Cerebellar cortex (tissue), 1 donor: Measurements from ENCODE around the gene KLF9.
A peak's percentile ranks its signal among the peaks of the same experiment; 100 is the strongest.

ENCODE experiments used
- DNase-seq: peaks from one replicate; pipeline ENCODE4 v3.0.0-alpha.2; 2015; ENCODE audit warnings: low spot score

Gene KLF9

DNA sequence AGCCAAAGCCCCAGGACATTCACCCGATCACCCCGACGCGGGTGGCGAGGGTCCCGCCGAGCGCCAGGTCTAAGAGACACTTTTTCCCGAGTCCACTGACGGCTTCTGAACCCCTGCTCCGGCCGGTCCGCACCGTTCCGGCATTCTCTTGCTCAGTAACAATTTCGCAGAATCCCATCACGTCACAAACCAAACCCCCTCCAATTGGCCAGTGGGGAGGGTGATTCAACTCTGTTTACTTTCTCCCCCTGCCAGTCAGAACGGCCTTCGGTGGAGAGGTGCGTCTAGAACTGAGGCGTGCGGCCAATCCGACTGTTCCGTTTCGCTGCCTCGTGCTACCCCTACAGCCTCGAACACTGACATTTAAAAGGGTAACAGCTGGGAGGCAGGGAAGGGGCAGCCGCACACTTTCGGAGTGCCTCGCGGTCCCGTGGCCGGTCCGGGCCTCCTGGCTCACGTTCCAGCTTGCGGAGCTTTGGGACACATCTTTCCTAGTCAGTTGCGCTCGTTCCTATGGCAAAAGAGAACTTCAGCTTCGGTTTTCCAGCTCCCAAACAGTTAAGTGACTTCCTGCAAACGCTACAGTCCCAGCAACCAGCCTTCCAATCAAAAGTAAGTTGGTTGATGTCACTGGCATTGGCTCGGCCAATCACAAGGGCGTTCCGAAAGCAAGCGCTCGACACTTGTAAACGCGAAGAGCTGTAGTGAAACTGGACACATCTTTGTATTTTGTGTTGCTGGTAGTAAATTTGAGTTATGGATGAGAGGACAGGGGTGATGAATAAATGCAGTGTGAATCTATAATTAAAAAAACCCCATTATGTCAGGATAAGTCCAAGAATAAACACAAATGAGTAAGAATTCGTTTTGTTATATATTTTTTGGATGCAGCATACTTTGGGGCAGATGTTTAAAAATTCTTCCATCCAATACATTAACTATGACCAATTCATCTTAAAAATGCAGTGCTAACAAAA lies at the start of gene KLF9:
KLF9 (minus strand) TSS at position 859 of the 977 bp plus-strand sequence. CDS start 1,294 bp downstream, outside the sequence.
- peak; percentile 99 for DNase-seq

DNA sequence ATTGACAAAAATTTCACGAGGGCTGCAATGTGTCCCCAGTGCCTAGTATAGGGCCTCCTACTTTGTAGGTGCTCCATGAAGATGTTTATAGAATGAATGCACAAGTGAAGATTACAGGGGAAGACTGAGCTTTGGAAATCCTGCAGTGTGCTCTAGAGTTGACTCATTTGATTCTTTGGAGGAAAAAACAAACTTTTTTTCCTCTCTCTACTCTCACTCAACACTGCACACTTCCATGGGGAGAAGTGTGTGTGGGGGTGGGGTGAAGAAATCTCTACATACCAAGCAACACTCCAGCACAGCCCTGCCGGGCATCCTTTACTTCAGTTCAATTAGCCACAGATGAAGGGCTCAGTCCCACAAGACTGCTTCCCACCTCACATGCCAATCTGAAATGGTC lies 49.4 kb upstream of the KLF9 start:
- DNase-seq, result no peak

DNA sequence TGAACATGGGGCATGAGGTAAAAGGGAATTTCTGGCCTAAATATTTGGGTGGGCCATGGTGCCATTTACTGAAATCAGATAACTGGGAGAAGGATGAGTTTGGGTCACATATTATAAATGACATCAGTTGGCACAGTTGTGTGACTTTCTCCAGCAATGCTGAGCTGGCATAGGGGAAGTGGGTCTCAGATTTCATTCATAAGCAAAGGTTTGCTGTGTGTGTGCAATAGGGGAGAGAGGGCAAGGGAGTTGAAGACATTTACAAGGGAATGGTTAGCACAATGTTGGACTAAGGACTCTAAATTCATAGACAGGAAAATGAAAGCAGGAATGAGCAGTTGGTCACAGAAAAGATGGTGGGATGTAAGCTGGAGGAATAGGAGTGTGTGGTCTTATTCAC lies 47.8 kb upstream of the KLF9 start:
- no peak for DNase-seq

DNA sequence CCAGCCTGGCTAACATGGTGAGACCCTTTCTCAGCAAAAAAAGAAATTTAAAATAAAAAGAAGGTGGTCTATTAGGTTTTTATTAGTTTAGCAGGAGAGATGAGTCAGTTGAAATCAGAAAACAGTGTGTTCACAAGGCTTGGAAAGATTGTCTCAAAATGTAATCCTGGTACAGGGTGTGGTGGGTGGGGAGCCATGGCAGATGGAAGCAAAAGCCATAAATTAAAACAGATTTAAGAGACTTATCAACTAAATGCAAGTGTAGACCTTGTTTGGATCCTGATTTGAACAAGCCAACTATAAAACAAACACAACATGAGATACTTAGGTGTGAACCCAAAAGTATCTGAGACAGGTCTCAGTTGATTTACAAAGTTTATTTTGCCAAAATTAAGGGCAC lies 42.8 kb upstream of the KLF9 start:
- DNase-seq, result no peak

DNA sequence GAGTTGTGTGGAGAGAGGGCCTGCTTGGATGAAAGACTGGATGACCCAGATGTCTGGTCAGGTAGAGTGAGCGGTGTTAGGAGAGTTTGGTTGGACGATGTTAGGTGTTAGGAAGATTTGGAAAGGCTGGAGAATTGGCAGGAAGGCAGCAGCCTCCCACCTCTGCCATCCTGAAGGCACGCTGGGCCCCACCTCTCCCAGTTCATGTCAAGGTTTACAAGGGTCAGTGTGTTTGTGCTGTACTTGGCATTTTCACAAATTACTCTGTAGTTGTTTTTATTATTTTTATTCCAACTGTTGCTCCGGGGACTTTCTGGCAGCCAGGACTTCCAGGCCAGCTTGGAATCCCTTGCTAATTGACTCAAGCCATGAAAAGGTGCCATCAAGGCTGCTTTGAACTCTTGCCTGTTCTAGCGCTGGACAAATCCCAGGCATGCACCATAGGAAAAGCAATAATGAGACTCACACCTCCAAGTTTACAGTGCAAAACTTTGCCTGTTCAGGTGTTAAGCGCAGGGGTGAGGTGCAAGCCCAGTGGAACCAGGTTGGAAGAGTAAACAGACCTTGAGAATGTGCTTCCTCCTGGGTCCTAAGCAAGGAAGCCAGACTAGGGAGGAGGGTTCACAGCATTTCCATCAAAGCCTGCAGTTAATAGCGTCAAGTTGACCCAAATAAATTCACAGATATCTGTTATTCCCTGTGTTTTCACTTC lies 41.7 kb upstream of the KLF9 start:
- DNase-seq, result no peak

DNA sequence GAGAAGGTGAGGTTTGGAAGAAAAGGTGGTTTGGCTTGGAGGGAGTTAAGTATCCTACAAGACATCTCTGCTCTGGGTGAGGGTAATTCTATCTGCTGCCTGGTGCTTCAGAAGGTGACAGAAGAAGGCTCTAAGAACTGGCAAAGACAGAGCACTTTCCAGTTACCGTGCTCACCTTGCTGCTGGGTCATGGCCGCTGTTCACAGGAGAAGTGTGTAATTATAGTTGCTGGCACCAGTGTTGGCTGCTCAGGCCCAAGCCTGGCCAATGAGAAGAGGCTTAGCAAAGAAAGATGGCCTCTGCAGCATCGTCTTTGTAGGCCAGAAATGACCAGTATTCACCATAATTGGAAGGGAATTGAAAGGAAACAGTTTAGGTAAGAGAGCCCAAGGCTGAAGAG lies 37.9 kb upstream of the KLF9 start:
- no peak for DNase-seq

DNA sequence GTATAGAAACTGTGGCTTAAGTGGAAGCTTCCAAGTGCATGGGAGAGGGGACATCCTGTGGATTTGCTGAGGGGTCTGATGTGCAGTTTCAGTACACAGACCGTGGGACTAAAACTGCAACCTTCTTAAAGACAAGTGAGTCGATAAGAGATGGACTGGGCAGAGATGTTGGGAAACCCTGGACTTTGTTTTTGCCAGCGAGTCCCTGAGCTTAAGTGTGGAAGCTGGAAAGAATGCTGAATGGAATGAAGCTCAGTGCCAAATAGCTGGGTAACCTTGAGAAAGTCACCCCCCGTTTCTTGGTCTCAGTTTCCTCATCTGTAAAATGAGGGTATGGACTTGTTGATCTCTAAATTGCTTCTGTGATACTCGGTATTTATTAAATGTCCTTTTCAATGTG lies 37.3 kb upstream of the KLF9 start:
- no peak for DNase-seq

DNA sequence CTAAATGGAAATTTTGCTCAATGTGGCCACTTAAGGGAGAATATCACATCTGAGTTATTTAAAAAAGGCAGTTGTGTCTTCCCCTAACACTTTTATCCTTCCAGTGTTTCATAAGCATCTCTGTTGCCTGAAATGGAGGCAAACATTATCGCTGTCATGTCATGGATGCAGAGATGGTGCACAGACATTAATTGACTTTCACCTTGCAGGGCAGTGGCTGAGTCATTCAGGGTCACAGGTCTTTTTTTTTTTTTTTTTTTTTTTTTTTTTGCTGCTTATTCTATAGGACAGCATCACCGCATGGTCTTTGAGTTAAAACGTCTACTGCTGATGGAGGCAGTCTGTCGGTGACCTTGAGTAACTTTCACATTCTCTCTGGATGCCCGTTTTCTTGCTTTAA lies 36.3 kb upstream of the KLF9 start:
- no peak for DNase-seq

DNA sequence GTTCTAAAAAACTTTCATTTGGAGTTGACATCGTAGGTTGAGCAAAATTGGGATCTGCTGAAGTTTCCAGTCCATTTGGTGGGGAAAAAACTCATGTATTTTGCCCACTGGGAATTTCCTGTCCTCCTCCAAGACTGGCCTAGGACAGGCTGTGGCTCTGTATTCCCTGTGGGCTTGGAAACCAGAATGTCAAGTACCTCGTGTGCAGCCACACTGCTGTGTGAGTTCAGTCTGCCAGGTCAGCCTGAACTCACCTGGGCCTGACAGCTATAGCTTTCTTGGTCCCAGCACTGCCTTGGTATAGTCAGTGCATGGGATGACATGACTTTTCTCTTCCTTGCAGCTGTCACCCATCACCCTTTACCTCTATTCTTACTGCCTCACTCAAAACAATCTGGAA lies 35.0 kb upstream of the KLF9 start:
- no peak for DNase-seq

DNA sequence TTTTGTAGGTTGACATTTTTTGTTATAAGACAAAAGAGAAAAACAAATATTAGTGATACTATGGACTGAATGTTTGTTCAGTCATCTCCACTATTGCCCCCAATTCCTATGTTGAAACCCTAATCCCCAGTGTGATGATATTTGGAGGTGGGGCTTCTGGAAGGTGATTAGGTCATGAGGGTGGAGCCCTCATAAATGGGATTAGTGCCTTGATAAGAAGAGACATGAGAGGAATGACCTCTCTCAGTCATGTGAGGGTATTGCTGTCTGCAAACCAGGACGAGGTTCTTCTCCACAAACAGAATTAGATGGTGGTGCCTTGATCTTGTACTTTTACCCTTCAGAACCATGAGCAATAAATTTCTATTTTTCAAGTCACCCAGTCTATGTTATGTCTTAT lies 34.5 kb upstream of the KLF9 start:
- no peak for DNase-seq

DNA sequence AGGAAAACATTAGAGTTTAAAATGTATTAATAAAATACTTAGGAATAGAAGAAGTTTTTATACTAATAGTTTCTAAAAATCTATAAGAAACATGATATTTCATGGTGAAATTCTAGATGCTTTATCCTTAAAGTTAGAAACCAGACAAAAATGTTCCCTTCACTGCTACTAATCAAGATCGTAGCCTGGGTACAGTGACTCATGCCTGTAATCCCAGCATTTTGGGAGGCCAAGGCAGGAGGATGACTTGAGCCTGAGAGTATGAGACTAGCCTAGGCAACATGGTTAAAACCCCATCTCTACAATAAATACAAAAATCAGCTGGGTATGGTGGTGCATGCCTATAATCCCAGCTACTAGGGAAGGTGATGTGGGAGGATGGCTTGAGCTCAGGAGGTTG lies 30.4 kb upstream of the KLF9 start:
- no peak for DNase-seq

DNA sequence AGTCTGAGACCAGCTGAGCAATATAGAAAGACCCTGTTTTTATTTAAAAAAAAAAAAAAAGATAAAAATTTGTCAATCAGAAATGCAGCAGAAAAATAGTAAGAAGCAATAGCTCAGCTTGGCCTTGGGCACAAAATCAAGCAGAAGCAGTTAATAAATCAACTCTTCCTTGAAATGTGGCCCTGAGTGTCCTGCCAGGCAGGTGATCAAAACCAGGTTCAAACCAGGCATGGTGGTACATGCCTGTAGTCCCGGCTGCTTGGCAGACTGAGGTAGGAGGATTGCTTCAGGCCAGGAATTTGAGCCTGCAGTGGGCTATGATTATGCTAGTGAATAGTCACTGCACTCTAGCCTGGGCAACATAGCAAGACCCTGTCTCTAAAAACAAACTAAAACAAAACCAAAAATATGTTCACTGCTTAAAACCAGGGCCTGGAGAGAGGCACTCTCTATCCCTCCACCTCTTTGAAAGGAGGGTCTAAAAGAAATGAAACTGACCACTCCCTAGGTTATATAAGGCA lies 27.9 kb upstream of the KLF9 start:
- no peak for DNase-seq

DNA sequence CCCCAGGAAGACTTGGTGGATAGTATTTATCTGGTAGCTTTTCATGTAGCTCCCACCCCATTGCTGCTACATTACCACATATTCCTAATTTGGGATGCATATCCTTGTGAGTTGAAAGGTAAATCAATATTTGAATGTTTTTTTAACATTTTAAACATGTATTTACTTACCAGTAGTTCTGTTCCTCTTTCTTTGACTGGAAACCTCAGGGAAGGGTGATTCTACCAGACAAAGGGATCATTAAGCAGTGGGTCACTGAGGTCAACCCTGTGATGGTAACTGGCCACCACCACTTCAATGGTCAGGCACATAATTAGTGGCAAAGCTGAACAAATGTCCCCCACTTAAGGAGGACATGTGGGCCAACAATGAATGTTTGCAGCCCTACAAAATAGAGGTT lies 27.2 kb upstream of the KLF9 start:
- DNase-seq, result no peak

DNA sequence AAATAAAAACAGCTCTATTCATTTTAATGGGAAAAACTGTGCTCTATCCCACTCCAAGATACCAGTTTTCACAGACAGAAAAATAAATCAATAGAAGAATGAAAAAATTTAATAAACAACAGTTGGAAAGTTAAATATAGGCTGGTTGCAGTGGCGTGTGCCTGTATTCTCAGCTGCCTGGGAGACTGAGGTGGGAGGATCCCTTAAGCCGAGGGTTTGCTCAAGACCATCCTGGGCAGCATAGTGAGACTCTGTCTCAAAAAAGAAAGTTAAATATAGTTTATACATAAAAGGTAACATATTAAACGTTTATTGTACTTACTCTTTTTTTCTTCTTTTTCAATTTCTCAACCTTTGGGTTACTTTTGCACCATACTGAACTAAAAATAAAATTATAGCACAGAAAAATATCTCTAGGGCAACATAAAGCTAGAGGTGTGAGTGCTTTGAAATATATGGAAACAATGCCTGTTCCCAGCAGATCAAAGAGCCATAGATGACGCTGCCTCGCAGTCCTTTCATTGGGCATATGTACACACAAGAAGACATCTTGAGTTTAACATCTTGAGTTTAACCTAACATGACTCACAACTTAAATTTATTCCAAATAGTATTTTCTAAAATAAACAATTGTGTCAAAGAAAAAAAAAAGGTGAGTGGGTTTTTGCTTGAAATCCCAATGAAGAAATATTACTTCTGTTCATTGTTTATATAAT lies 25.7 kb upstream of the KLF9 start:
- DNase-seq, result no peak

DNA sequence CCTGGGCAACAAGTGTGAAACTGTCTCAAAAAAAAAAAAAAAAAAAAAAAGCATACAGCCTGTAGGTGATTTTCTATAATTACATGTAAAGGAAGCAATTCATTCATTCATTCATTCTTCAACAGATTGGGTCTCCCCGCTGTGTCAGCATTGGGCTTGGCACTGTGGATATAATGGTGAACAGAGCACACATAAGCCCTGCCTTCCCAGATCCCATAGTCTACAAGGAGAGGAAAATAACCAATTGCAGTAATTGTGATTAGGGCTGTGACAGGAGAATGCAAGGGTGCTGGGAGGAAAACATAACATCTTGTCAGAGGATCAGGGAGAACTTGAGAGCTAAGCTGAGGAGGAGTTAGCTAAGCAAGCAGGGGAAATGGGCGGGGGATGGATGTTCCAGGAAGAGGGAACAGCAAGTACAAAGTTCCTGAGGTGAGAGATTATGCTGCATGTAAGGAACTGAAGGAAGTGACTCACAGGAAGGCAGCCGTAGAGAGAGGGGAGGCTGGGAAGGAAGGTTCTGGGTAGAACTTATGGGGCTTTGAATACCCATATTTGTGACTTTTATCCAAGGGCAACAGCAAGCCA lies 24.0 kb upstream of the KLF9 start:
- DNase-seq, result no peak

DNA sequence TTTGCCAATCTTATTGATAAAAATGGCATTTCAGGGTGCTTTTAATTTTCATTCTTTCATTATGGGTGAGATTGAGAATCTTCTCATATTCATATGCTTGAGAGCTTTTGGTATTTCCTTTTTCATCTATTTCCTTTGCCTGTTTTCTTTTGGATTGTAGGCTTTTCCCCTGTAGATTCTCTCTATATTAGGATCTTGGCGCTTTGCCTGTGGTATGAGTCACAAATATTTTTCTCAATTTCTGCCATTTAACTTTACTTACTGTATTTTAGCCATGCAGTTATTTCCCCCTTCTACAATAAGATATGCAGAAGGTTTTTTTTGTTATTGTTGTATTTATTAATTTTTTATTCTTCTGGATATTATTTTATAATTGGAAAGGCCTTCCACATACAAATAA lies 21.5 kb upstream of the KLF9 start:
- DNase-seq, result no peak

DNA sequence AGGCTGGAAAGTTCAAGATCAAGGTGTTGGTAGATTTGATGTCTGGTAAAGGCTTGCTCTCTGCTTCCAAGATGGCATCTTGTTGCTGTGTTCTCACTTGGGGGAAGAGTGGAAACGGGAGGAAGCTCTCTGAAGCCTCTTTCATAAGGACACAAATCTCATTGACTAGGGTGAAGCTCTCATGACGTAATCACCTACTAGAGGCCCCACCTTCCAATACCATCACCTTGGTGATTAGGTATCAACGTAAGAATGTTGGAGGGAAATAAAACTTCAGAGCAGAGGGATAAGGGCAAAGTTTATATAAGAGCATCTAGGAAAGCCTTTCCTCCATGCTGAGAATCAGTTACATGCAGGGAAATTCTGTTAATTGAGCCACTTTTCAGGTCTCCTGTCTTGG lies 15.4 kb upstream of the KLF9 start:
- no peak for DNase-seq

DNA sequence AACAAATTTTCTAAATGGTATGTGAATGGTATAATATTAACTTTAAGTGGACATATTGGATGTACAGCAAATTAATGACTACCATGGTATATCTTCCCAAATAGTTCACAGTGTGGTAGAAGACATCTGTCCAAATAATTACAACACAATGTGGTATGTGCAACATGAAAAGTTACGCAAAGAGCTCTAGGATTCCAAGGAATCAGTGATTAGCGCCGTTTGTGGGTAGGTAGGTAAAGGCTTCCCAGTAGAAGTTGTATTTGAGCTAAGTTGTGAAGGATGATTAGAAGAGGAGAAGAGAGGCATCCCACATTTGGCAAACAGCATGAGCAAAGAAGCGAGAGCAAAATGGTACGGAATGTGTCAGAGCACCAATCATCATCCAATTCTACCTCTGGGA lies 14.3 kb upstream of the KLF9 start:
- no peak for DNase-seq

DNA sequence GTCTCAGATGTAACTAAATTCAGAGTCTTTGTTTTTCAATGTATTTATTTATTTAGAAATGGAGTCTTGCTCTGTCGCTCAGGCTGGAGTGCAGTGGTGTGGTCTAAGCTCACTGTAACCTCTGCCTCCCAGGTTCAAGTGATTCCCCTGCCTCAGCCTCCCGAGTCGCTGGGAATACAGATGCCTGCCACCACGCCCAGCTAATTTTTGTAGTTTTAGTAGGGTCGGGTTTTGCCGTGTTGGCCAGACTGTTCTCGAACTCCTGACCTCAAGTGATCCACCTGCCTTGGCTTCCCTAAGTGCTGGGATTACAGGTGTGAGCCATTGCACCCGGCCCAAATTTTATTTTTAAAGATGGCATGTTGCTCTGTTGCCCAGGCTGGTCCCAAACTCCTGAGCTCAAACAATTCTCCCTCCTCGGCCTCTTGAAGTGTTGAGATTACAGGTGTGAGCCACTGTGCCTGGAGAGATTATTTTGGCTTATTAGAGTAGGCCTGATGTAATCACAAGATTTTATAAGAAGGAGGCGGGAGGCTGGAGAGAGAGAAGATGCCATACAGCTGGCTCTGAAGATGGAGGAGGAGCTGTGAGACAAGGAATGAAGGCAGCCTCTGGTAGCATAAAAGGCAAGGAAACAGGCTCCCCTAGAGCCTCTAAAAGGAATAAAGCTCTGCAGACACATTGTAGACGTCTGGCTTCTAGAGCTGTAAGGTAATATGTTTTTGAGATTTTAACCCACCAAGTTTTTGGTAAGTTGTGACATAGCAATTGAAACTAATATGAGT lies 12.9 kb upstream of the KLF9 start:
- DNase-seq, result no peak

DNA sequence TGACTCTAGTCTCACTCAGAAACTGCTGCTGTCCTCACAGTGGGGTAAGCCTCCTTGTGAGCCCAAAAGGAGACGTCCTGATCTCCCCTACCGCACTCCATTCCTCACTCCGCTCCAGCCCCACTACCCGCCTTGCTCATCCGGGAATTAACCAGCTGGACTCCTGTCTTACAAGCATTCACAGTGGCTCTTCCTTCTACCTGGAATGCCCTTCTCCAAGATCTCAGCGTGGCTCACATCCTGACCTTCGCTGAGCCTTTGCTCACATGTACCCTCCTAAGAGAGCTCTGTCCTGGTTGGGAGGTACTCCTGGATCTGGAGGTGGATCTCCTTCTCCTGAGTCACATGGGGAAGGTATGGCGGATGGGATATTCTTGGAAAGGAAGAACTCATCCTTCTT lies 10.7 kb upstream of the KLF9 start:
- no peak for DNase-seq

DNA sequence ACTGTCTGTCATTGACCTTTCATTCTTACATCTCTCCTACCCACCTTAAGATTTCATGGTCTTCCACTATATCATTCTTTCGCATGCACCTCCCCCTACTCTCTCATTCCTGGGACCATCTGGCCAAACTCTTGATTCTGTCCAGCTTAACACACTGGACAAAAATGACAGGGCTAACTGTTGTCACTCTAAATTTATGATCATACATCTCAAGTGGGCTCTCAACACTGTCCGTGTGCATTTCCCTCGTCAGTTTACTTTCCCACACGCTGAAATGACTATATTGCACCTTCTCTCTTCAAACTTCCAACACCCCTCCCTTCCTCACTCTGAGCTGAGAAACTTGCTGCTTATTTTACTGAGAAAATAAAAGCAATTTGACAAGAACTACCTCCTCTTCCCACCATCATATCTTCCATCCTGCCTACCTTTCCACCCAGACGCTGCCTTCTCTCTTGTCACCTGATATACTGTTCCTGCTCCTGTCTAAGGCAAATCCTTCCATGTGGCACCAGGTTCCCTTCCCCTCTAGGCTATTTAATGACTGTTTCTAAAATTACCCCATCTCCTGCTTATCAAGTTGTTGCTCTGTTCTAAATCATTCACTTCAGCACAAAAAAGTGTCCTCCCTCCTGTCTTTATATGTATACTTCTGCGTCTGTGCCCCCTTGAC lies 8.1 kb upstream of the KLF9 start:
- DNase-seq, result no peak
